ENCODE results near the gene YPEL4. TPM values are rescaled to one million over a fixed set of nuclear protein-coding genes. Genes with fewer than 3 reads are reported as not detected.
"Not testable (repeated sequence)": the region's sequence is repeated elsewhere in the genome, so short reads cannot be mapped to it uniquely, and the experiment has no call there.

Gene YPEL4
- total and polyA plus RNA-seq, 12 donors: 0.18 to 15.7 (median 1.8) TPM

DNA sequence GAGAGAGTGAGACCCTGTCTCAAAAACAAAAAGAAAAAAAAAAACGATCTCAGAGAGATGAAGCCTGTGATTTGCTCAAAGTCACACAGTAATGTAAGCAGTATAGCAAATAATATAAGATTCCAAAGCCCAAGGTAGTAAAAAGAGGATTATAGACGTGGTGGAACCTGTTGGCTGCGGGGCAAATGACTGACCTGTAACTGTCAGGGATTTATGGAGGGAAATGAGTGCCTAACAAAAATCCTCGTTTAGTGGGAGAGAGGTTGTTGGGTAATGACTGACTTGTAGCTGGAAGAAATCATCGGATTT lies 7.1 kb upstream of the YPEL4 start:
- intact Hi-C loops (cut with DNase I): no loop called here
- peak overlapping the region in 4 of 5 donors; percentile 76 to 89 (median 82) for H3K27ac ChIP-seq
- no peaks in the 10 kb centered on the region for H3K9me3 ChIP-seq (replicated peaks in 1 of 3)
- H3K4me1 ChIP-seq (replicated peaks in 1 of 2): peaks cover 8 to 19% of the 10 kb centered on the region in 2 donors
- H3K4me3 ChIP-seq: peak overlapping the region in 2 of 4 donors; percentile 30 to 73
- H3K27me3 ChIP-seq: no peaks in the 10 kb centered on the region
- no peak for DNase-seq
- peaks cover 0 to 26% of the 10 kb centered on the region in 2 donors for H3K36me3 ChIP-seq (replicated peaks in 1 of 2)
- 16 to 21% (median 19%) methylated on average over 5 of the region's 5 CpGs for WGBS, 4 donors
- TF ChIP-seq, protein P1, sequence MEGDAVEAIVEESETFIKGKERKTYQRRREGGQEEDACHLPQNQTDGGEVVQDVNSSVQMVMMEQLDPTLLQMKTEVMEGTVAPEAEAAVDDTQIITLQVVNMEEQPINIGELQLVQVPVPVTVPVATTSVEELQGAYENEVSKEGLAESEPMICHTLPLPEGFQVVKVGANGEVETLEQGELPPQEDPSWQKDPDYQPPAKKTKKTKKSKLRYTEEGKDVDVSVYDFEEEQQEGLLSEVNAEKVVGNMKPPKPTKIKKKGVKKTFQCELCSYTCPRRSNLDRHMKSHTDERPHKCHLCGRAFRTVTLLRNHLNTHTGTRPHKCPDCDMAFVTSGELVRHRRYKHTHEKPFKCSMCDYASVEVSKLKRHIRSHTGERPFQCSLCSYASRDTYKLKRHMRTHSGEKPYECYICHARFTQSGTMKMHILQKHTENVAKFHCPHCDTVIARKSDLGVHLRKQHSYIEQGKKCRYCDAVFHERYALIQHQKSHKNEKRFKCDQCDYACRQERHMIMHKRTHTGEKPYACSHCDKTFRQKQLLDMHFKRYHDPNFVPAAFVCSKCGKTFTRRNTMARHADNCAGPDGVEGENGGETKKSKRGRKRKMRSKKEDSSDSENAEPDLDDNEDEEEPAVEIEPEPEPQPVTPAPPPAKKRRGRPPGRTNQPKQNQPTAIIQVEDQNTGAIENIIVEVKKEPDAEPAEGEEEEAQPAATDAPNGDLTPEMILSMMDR (IDR thresholded peaks at IDR 0.05): no peak
- TF ChIP-seq POLR2A (IDR thresholded peaks at IDR 0.05): no peak

- Histone ChIP-seq H3K9me3 (replicated peaks in 1 of 3) (no peaks in the 10 kb centered on the region), H3K27me3 (peaks cover 3% of the 10 kb centered on the region), H3K36me3 (replicated peaks in 1 of 2) (no peaks in the 10 kb centered on the region), H3K27ac (peak overlapping the region in 1 of 5 donors; percentile 21), H3K4me1 (replicated peaks in 1 of 2) (peaks cover 6 to 25% of the 10 kb centered on the region in 2 donors), H3K4me3 (no peak overlapping the region)
- DNase-seq: no peak
- WGBS, 4 donors: 16 to 44% (median 26%) methylated on average over 3 of the region's 3 CpGs
- TF ChIP-seq, protein P1 (IDR thresholded peaks at IDR 0.05): no peak
- no peak for TF ChIP-seq POLR2A (IDR thresholded peaks at IDR 0.05)
- intact Hi-C loops (cut with DNase I): no loop called here
Measured at GRCh38 chr11:57653163-57653562, 3.5 kb upstream of the YPEL4 start.

DNA sequence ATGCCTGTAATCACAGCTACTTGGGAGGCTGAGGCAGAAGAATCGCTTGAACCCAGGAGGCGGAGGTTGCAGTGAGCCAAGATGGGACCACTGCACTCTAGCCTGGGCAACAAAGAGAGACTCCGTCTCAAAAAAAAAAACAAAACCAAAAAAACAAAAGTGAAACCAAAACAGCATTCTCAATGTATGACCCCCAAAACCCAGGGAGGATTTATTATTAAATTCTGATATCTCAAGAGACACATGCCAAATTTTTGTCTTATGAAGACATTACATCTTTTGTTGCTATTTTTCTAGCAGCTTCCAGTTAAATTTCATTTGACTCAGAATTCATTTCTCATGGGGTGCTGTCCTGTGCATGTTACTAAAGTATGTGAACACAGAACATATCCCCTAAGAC lies 3.0 kb upstream of the YPEL4 start:
- Histone ChIP-seq H3K4me1 (replicated peaks in 1 of 2) (peaks cover 4 to 24% of the 10 kb centered on the region in 2 donors), H3K27me3 (peaks cover 8% of the 10 kb centered on the region), H3K36me3 (replicated peaks in 1 of 2) (no peaks in the 10 kb centered on the region), H3K9me3 (replicated peaks in 1 of 3) (no peaks in the 10 kb centered on the region), H3K27ac (peak overlapping the region in 1 of 5 donors; percentile 21), H3K4me3 (no peak overlapping the region)
- no peak for DNase-seq
- intact Hi-C loops (cut with DNase I): no loop called here
- TF ChIP-seq, protein P1 (IDR thresholded peaks at IDR 0.05): no peak
- no peak for TF ChIP-seq POLR2A (IDR thresholded peaks at IDR 0.05)
- WGBS, 4 donors: 63 to 76% (median 66%) methylated on average over 3 of the region's 3 CpGs

DNA sequence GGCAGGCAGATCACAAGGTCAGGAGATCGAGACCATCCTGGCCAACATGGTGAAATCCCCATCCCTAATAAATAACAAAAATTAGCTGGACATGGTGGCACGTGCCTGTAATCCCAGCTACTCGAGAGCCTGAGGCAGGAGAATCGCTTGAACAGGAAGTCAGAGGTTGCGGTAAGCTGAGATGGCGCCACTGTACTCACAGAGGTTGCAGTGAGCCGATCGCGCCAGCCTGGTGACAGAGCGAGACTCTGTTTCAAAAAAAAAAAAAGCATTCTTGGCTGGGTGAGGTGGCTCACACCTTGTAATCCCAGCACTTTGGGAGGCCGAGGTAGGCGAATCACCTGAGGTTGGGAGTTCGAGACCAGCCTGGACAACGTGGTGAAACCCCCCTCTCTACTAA lies 2.5 kb upstream of the YPEL4 start:
- H3K36me3 ChIP-seq (replicated peaks in 1 of 2); intact Hi-C loops (cut with DNase I); H3K27ac ChIP-seq; H3K9me3 ChIP-seq (replicated peaks in 1 of 3); H3K4me3 ChIP-seq: not testable (repeated sequence)
- Histone ChIP-seq H3K4me1 (replicated peaks in 1 of 2) (peaks cover 4 to 24% of the 10 kb centered on the region in 2 donors), H3K27me3 (peaks cover 12% of the 10 kb centered on the region)
- DNase-seq: peak in 1 of 7 donors; percentile 57
- 68 to 84% (median 76%) methylated on average over 14 of the region's 14 CpGs for WGBS, 4 donors

DNA sequence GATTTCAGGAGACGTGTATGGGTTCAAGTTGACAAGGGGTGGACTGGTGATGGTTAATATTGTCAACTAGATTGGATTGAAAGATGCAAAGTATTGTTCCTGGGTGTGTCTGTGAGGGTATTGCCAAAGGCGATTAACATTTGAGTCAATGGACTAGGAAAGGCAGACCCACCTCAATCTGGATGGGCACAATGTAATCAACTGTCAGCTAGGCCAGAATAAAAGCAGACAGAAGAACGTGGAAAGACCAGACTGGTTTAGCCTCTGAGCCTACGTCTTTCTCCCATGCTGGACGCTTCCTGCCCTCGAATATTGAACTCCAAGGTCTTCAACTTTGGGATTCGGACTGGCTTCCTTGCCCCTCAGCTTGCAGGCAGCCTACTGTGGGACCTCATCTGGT lies 1.7 kb upstream of the YPEL4 start:
- H3K27me3 ChIP-seq: peaks cover 18% of the 10 kb centered on the region
- peak in 1 of 7 donors; percentile 46 for DNase-seq
- no peak overlapping the region for H3K4me3 ChIP-seq
- no peaks in the 10 kb centered on the region for H3K9me3 ChIP-seq (replicated peaks in 1 of 3)
- intact Hi-C loops (cut with DNase I): no loop called here
- H3K4me1 ChIP-seq (replicated peaks in 1 of 2): peaks cover 0 to 21% of the 10 kb centered on the region in 2 donors
- TF ChIP-seq, protein P1 (IDR thresholded peaks at IDR 0.05): no peak
- TF ChIP-seq POLR2A (IDR thresholded peaks at IDR 0.05): no peak
- no peaks in the 10 kb centered on the region for H3K36me3 ChIP-seq (replicated peaks in 1 of 2)
- 72 to 84% (median 80%) methylated on average over 7 of the region's 7 CpGs for WGBS, 4 donors
- no peak overlapping the region for H3K27ac ChIP-seq
